Pancreas (tissue), 10 donors: Measurements from ENCODE around the gene CR1. TPM values are rescaled to one million over a fixed set of nuclear protein-coding genes. Genes with fewer than 3 reads are reported as not detected.

Experiments
- ATAC-seq, 4 donors: fragments of 200-7000 bp; cut with Tn5 transposase; one replicate each; pipeline versions ENCODE4 v1.8.0 to v1.9.1; 2020; ENCODE audit warnings: mild to moderate bottlenecking in 4 of 4, moderate library complexity in 4 of 4
- DNase-seq, 6 donors: peaks; one replicate each; pipeline ENCODE4 v3.0.0-alpha.2; 2020
- FAIRE-seq: peaks from 2 replicates; lab custom pipeline; 2012; peaks lifted over from hg19 to GRCh38; lab: Jason Lieb, UNC
- H3K27ac ChIP-seq, 4 donors: fragments of 200-600 bp; sonication (generic); 1 replicate in 3 of 4; 2 replicates in 1 of 4; pipeline versions ENCODE4 v1.5.0 to v1.8.0; 2020
- H3K27me3 ChIP-seq, 4 donors: fragments of 200-600 bp; one replicate each; pipeline ENCODE4 v1.8.0; 2021
- H3K36me3 ChIP-seq, 3 donors: fragments of 200-600 bp; sonication (generic) in 1 of 3; one replicate each; pipeline versions ENCODE4 v1.5.0 to v1.8.0; 2020 to 2021
- H3K4me1 ChIP-seq, 3 donors: fragments of 200-600 bp; one replicate each; pipeline ENCODE4 v1.8.0; 2021
- H3K4me3 ChIP-seq, 4 donors: fragments of 200-600 bp; sonication (generic) in 2 of 4; one replicate each; pipeline versions ENCODE4 v1.5.0 to v1.8.0; 2020 to 2021
- H3K9me3 ChIP-seq, 4 donors: fragments of 200-600 bp; one replicate each; pipeline ENCODE4 v1.8.0; 2021
- CTCF ChIP-seq, 4 donors: fragments of 200-600 bp; sonication (generic) in 3 of 4; IDR thresholded peaks; one replicate each; pipeline versions ENCODE4 v1.5.0 to v1.8.0; 2021; ENCODE audit warnings: antibody characterized with exemption in 4 of 4
- WGBS, 2 donors: extraction: QIAGEN DNeasy Blood & Tissue Kit; methylation state at CpG; one replicate each; pipeline ENCODE4 v1.1.7; 2013; 5-methylcytosine and 5-hydroxymethylcytosine counted together
- intact Hi-C, 3 donors: fragments of 100-400 bp; cut with DNase I; formaldehyde crosslinking; loops; one replicate each; pipeline versions ENCODE4 v1.11.1 to v1.14.2; 2022
- polyA plus RNA-seq, 2 donors: library from polyadenylated mRNA; stranded (reverse); fragments of 200-250 nt; gene quantifications; one replicate each; pipeline ENCODE4 v1.2.3, GENCODE V29; 2013
- total RNA-seq, 6 donors: library from RNA; stranded (reverse); fragmentation: NEBNext Ultra II Directional in 4 of 6; extraction: Animal tissue kit (Norgen Biotek cat#: 25700) in 4 of 6; gene quantifications; one replicate each; pipeline versions ENCODE4 v1.2.1 to v1.2.4, GENCODE V29; 2021 to 2023
- donor health status: healthy with polysubstance abuse.
- donor health status: DM: no; HTN: no; CAD: no; lungs with moderate emphysema.
- donor health status: DM: no; HTN: no; CAD: no.
- donor health status: control.
- donor health status: control.
- donor health status: Bipolar disorder and iron deficiency.
- donor health status: DM: yes; HTN: yes; CAD: no.
- donor health status: DM: no; HTN: no; CAD: no.
- donor health status: DM: no; HTN: no; CAD: no.
- donor health status: DM: yes; HTN: yes; CAD: no.

Gene CR1
- total and polyA plus RNA-seq, 8 donors, result 0.05 to 4.7 (median 0.29) TPM

GRCh38 chr1:207649210-207649753, 153.3 kb downstream of the CR1 start:
- no peaks in the 10 kb centered on the region for H3K27me3 ChIP-seq
- FAIRE-seq (no peak), ATAC-seq (no peak), DNase-seq (no peak)
- H3K4me1 ChIP-seq, result peaks cover 0 to 7% (median 3%) of the 10 kb centered on the region in 3 donors
- no peak overlapping the region for H3K4me3 ChIP-seq
- H3K27ac ChIP-seq, result no peak overlapping the region
- no peak for TF ChIP-seq CTCF (IDR thresholded peaks at IDR 0.05)
- H3K36me3 ChIP-seq, result no peaks in the 10 kb centered on the region
- no peaks in the 10 kb centered on the region for H3K9me3 ChIP-seq
- intact Hi-C loops, result no loop called here
- WGBS, 2 donors, result 71 to 75% methylated on average over 5 of the region's 5 CpGs

DNA sequence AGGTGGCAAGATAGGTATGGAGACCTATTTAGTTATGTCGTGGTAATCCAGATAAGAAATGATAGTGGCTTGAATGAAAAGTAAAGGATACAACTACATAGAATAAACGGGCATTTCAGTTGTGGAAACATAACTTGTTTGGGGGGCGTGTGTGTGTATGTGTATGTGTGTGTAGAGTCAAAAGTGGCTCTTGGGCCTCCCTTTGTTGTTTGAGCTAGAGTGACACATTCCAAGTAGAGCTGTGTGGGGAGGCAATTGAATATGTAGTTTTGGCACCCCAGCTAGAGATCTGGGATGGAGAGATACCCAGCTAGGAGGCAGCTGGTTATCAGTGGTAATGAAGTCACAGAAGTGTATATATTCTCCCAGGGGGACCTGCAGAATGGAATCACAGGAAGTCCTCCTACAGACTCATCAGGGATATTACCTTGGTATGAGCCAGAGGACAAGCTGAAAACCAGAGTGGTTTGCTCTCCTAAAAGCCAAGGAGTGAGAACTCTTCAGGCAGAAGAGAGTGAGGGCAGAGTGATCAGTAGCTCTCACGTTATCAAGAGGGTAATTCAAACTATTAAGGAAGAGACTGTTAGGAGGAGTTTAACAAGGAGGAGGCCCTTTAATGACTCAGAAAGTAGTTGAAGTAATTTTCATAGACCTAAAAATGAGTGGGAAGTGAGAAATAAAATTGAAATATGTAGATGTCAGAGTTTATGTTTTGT, 154.1 kb downstream of the CR1 start:
- no peak for FAIRE-seq
- no peak for DNase-seq
- TF ChIP-seq CTCF (IDR thresholded peaks at IDR 0.05), result no peak
- no peak overlapping the region for H3K27ac ChIP-seq
- intact Hi-C loops, result no loop called here
- H3K4me1 ChIP-seq, result peaks cover 0 to 4% (median 0%) of the 10 kb centered on the region in 3 donors
- H3K36me3 ChIP-seq, result no peaks in the 10 kb centered on the region
- H3K27me3 ChIP-seq, result no peaks in the 10 kb centered on the region
- WGBS, 2 donors, result 73 to 74% methylated on average over 4 of the region's 4 CpGs
- no peak overlapping the region for H3K4me3 ChIP-seq
- no peak for ATAC-seq
- no peaks in the 10 kb centered on the region for H3K9me3 ChIP-seq

- FAIRE-seq, result no peak
- H3K4me1 ChIP-seq, result peaks cover 0 to 4% (median 0%) of the 10 kb centered on the region in 3 donors
These were observed 155.6 kb downstream of the CR1 start for GRCh38 chr1:207651583-207651982.

DNA sequence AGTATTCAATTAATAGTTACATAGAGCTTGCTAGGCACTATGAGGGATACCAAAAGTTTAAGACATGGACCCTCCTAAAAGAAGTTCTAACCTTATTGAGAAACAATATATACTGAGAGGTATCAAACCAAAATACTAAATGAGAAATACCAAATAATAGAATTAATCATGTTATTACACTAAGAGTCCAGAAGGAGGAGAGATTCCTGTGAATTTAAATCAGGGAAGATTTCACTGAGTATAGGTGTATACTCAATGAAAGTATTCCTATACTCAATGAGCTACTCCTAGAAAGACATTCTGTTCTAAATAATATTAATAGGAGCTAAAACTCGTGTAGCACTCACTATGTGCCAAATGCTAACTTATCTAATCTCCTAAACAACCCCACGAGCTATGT, 158.4 kb downstream of the CR1 start:
- no peaks in the 10 kb centered on the region for H3K36me3 ChIP-seq
- no peaks in the 10 kb centered on the region for H3K4me1 ChIP-seq
- 18 to 30% methylated on average over 2 of the region's 2 CpGs for WGBS, 2 donors
- no peak overlapping the region for H3K4me3 ChIP-seq
- FAIRE-seq (peak; percentile 26), ATAC-seq (no peak), DNase-seq (no peak)
- H3K27ac ChIP-seq, result no peak overlapping the region
- no peaks in the 10 kb centered on the region for H3K27me3 ChIP-seq
- H3K9me3 ChIP-seq, result no peaks in the 10 kb centered on the region
- no peak for TF ChIP-seq CTCF (IDR thresholded peaks at IDR 0.05)
- intact Hi-C loops, result no loop called here

More at GRCh38 chr1:207651583-207651982, 155.6 kb downstream of the CR1 start:
- Histone ChIP-seq H3K27me3 (no peaks in the 10 kb centered on the region), H3K9me3 (no peaks in the 10 kb centered on the region), H3K4me3 (no peak overlapping the region), H3K27ac (no peak overlapping the region), H3K36me3 (no peaks in the 10 kb centered on the region)
- 96 to 97% methylated on average over 1 of the region's 1 CpG for WGBS, 2 donors
- no peak for ATAC-seq
- TF ChIP-seq CTCF (IDR thresholded peaks at IDR 0.05), result no peak
- intact Hi-C loops, result no loop called here
- DNase-seq, result no peak

DNA sequence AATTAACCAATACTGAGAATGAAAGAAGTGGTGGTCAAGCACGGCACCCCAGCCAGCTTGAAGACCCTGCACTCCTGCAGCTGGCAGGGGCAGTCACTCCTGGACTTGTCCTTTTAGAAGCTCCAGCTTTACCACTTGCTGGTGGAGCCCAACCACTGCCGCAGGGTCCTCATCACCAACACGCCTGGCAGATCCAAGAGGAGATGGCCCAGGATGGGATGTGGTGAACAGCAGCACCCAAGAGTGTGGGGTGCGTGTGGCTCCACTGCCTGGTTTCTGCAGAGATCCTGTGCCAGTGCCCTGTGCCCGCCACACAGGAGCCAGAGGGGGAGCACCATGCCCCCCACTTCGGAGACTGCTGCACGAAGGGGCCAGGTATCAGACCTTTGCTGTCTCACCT, 162.5 kb downstream of the CR1 start:
- intact Hi-C loops, result no loop called here
- 55 to 62% methylated on average over 7 of the region's 7 CpGs for WGBS, 2 donors
- H3K4me3 ChIP-seq, result no peak overlapping the region
- H3K9me3 ChIP-seq, result no peaks in the 10 kb centered on the region
- ATAC-seq, result no peak
- H3K4me1 ChIP-seq, result no peaks in the 10 kb centered on the region
- H3K27me3 ChIP-seq, result no peaks in the 10 kb centered on the region
- no peak for DNase-seq
- TF ChIP-seq CTCF (IDR thresholded peaks at IDR 0.05), result no peak
- no peak for FAIRE-seq
- no peak overlapping the region for H3K27ac ChIP-seq
- no peaks in the 10 kb centered on the region for H3K36me3 ChIP-seq
